ENCODE measurements around the gene NAB2. TPM values are rescaled to one million over a fixed set of nuclear protein-coding genes. Genes with fewer than 3 reads are reported as not detected.

The NAB2 gene
- total and polyA plus RNA-seq, 9 of the 15 experiments (the other 6 are each of a cell fraction or from before 2014, with no cell fraction given) = 0.45 to 40.9 (median 20.4) TPM

GRCh38 chr12:57092876-57093414 lies 4.0 kb downstream of the NAB2 start:
- peaks cover 67% of the 10 kb centered on the region for H3K36me3 ChIP-seq (ENCODE audit: control insufficient read depth, insufficient read depth, low read length)
- peak overlapping the region; percentile 49; the same call in 1 of the 2 replicates for H3K4me2 ChIP-seq (ENCODE audit: insufficient read depth, low read length)
- no peaks in the 10 kb centered on the region; a peak in 1 of 5 replicates for H3K27me3 ChIP-seq (ENCODE audit: control insufficient read depth in 2 of 2, insufficient read depth in 2 of 2, low read length in 2 of 2)
- TF ChIP-seq TSC22D4 (tag; IDR thresholded peaks at IDR 0.05) (no peak), TEAD1 (CRISPR knock-in tag; IDR thresholded peaks at IDR 0.05) (peak in 1 of 2 experiments; percentile 46; a peak in 1 of 4 replicates), VEZF1 (CRISPR knock-in tag; IDR thresholded peaks at IDR 0.05) (peak; percentile 69), STAG1 (CRISPR knock-in tag; IDR thresholded peaks at IDR 0.05; ENCODE audit: borderline replicate concordance) (no peak; the same call in 1 of the 2 replicates)
- ChIA-PET POLR2A (interaction anchor here (0.6 to 6.0 kb wide), 8 partner anchors 8 to 134 kb away, joined by 3 to 44 read pairs (median 4); partner anchors contain the start of genes NEMP1 and STAT6), CTCF (ENCODE audit: low intra/inter-chr PET ratio) (interaction anchor here (3.0 kb wide), 1 partner anchor 24 kb away, joined by 27 read pairs; no protein-coding TSS in a partner anchor)
- no TSS peak for BruUV-seq (replicated peaks)
- H3K9me1 ChIP-seq (ENCODE audit: control insufficient read depth, insufficient read depth, low read length) = no peaks in the 10 kb centered on the region
- H4K20me1 ChIP-seq (replicated peaks; ENCODE audit: control insufficient read depth, insufficient read depth, low read length) = peaks cover 5% of the 10 kb centered on the region
- no peak overlapping the region for H2AFZ ChIP-seq (ENCODE audit: low read depth, low read length)
- DNase-seq (ENCODE audit: extremely low read depth in 1 of 4, low spot score in 3 of 4) (peak in 1 of 4 experiments; percentile 43), ATAC-seq (no peak), FAIRE-seq (no peak)
- peaks cover 38% of the 10 kb centered on the region for H3K79me2 ChIP-seq (ENCODE audit: control insufficient read depth, insufficient read depth, low read length)
- in situ Hi-C loops (cut with MboI) = no loop called here
- 80% methylated on average over 4 of the region's 4 CpGs for WGBS (ENCODE audit: insufficient coverage, low coverage, missing lambda C conversion rate)
- intact Hi-C loops (cut with micrococcal nuclease) = loop anchor here (1.0 kb wide), 1 partner anchor 24 kb away; no protein-coding TSS in a partner anchor
- peak overlapping the region in 1 of 2 experiments; percentile 71; a peak in 1 of 4 replicates for H3K9ac ChIP-seq (ENCODE audit: insufficient read depth in 1 of 2, low read depth in 2 of 2, low read length in 2 of 2)
- H3K9me3 ChIP-seq (replicated peaks; ENCODE audit: control insufficient read depth, insufficient read depth, low read depth, low read length) = no peaks in the 10 kb centered on the region
- peaks cover 41 to 72% of the 10 kb centered on the region in 2 experiments for H3K4me1 ChIP-seq (replicated peaks in 1 of 2; ENCODE audit: control insufficient read depth in 2 of 2, insufficient read depth in 2 of 2, low read length in 2 of 2)
- H3K4me3 ChIP-seq = no peak overlapping the region
- no peak overlapping the region; the same call in 2 of the 3 replicates for H3K27ac ChIP-seq (ENCODE audit: extremely low read depth, low read depth, low read length)

Data from K562 (cell line).